GM18511 (cell line): ENCODE measurements around the gene HS6ST1.

ENCODE experiments used
- ATAC-seq: cut with Tn5 transposase; IDR thresholded peaks from one replicate; pipeline ENCODE4 v1.9.1; 2021; ENCODE audit warnings: mild to moderate bottlenecking, moderate library complexity; ENCODE audit not compliant: unreplicated experiment

HS6ST1 gene, protein sequence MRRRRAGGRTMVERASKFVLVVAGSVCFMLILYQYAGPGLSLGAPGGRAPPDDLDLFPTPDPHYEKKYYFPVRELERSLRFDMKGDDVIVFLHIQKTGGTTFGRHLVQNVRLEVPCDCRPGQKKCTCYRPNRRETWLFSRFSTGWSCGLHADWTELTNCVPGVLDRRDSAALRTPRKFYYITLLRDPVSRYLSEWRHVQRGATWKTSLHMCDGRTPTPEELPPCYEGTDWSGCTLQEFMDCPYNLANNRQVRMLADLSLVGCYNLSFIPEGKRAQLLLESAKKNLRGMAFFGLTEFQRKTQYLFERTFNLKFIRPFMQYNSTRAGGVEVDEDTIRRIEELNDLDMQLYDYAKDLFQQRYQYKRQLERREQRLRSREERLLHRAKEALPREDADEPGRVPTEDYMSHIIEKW

DNA sequence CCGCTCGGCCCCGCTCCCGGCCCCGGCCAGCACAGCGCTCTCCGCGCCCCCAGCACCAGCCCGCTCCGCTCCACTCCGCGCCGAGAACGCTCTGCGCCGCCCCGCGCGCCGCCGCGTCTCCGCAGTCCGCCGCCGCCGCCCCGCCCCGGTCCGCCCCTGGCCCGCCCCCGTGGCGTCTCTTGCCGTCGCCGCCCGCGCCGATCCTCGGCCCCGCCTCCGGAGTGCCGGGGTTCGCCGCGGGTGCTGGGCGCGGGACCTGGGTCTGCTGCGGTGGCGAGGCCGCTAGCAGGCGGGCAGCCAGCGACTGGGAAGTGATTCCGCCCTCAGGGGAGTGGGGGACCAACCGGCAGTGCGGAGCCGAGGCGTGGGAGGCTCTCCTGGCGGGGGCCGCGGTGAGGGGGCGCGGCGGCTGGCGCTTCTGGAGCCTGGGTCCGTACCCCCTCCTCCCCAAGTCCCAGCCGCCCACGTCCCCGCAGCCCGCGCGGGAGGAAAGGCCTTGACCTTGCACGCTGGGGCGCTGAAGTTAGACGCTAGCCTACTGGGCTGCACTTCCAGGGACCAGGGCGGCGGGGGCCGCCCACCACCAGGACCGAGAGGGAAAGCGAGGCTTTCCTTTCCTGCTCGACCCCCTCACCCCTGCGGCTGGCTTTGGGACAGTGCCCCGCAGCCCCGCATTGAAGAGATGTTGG lies at the start of gene HS6ST1:
Gene HS6ST1, minus strand, starts transcription at position 93 of the 689 bp plus-strand sequence. CDS start 305 bp downstream, outside the sequence.
- peak; percentile 71 for ATAC-seq

DNA sequence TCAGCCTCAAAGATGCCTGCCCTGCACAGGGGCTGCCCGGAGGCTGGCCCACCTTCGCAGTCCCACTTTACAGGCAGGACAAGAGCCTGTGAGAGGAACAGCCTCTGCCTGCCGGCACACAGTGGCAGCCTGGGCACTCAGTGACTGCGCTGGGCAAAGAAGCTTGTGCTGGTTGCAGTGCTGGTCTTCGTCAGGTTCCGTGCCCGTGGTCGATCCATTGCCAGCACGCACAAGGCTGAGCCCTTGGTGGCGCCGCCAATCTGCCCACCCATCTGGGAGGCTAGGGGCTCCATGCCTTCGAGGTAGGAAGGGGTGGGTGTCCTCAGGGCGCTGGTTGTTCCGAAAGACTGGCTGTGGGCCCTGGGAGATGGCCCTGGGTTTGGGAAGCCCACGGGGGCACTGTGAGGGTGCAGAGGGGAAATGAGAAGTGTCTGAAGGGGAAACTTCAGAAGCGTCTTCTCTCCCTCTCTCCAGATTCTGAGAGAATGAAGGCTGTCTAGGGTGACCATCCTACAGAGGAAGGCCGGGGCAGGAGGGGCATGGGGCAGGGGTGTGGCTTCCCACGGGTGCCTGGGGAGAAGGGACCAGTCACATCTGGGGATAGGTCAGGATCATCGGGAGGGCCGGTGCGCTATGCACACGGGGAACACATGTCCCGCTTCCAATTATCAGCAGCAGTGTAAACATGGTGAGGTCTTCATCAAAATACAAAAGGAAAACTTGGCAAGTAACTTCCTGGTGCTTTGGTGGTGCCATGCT lies 49.1 kb upstream of the HS6ST1 start:
- ATAC-seq = no peak

- ATAC-seq = no peak
Observed at GRCh38 chr2:128366713-128367511, 48.2 kb upstream of the HS6ST1 start.

GRCh38 chr2:128365217-128365905 lies 46.7 kb upstream of the HS6ST1 start:
- no peak for ATAC-seq

- ATAC-seq = no peak
Observed at GRCh38 chr2:128364441-128364911, 45.8 kb upstream of the HS6ST1 start.

GRCh38 chr2:128363934-128364361 lies 45.3 kb upstream of the HS6ST1 start:
- no peak for ATAC-seq

DNA sequence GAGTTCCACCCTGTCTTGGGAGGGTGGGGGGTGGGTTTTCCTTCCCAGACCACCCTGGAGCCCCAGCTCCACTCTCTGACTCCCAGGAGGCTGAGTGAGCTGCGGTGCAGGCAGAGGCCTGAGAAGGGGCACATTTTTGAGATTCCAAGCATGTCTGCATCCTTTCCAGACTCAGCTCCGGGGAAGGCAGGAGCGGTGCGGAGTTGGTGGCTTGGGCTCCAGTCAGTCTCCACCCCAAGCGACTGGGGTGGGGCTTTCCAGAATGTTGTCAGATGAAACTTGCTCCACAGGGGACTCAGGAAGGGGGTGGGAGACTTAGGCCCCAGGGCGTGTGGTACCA lies 44.2 kb upstream of the HS6ST1 start:
- ATAC-seq = no peak

GRCh38 chr2:128362176-128362888 lies 43.7 kb upstream of the HS6ST1 start:
- no peak for ATAC-seq

- ATAC-seq = no peak
Observed at GRCh38 chr2:128361376-128362131, 42.9 kb upstream of the HS6ST1 start.

- ATAC-seq = no peak
Observed at GRCh38 chr2:128360711-128361110, 42.0 kb upstream of the HS6ST1 start.

DNA sequence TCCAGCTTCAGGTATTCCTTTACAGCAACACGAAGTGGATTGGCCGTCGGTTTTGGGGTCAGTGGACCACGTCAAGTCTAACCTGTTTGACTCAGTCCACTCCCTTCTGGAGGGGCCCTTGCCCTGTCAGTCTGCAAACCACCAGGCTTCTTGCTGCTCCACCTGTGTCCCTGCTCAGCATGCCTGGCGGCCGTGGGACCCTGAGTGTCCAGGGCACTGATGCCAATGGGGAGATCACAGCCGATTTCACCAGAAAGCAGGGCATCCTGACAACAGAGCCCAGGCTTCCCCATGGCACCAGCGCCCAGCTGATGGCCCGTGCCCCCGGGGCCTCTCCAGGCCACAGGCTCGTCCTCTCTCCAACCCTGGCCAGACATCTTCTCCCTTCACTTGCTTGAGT lies 41.2 kb upstream of the HS6ST1 start:
- ATAC-seq = no peak

GRCh38 chr2:128358941-128359731 lies 40.5 kb upstream of the HS6ST1 start:
- ATAC-seq = no peak

- no peak for ATAC-seq
Observed at GRCh38 chr2:128357506-128358370, 39.1 kb upstream of the HS6ST1 start.

- no peak for ATAC-seq
Observed at GRCh38 chr2:128356127-128356526, 37.5 kb upstream of the HS6ST1 start.

DNA sequence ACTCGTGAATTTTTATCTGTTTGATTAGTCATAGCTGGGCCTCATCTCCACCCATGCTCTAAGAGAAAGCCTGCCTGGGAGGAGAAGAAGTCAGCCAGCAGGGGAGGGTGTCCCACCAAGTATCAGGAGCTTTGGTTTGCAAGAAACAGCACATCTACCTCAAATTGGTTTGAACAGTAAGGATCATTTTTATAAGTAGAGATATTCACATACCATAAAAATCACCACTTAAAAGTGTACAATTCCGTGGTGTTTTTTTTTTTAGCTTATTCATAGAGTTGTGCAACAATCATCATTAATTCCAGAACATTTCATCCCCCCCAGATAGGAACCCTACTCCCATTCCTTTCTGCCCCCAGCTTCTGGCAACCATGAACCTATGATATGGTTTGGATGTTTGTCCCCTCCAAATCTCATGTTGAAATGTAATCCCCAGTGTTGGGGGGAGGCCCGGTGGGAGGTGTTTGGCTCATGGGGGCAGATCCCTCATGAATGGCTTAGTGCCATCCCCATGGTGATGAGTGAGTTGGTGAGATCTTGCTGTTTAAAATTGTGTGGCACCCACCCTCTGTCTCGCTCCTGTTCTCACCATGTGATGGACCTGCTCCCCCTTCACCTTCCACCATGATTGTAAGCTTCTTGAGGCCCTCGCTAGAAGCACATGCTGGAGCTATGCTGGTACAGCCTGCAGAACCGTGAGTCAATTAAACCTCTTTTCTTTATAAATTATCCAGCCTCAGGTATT lies 36.2 kb upstream of the HS6ST1 start:
- no peak for ATAC-seq

GRCh38 chr2:128354161-128354560 lies 35.5 kb upstream of the HS6ST1 start:
- no peak for ATAC-seq
